8988T (cell line): ENCODE results near the gene NKG7.

ENCODE experiments used
- DNase-seq: peaks from one replicate; pipeline ENCODE4 v3.0.0; 2011

NKG7 gene

GRCh38 chr19:51357952-51358351, 14.5 kb downstream of the NKG7 start:
- no peak for DNase-seq

GRCh38 chr19:51356159-51356801, 16.2 kb downstream of the NKG7 start:
- no peak for DNase-seq

- DNase-seq, result no peak
Observed at GRCh38 chr19:51354742-51355148, 17.7 kb downstream of the NKG7 start.

GRCh38 chr19:51354103-51354741, 18.2 kb downstream of the NKG7 start:
- no peak for DNase-seq

- no peak for DNase-seq
Observed at GRCh38 chr19:51352783-51353360, 19.6 kb downstream of the NKG7 start.

GRCh38 chr19:51351266-51351990, 21.0 kb downstream of the NKG7 start:
- DNase-seq, result no peak

GRCh38 chr19:51347209-51347928, 25.1 kb downstream of the NKG7 start:
- DNase-seq, result no peak

GRCh38 chr19:51346742-51347141, 25.7 kb downstream of the NKG7 start:
- no peak for DNase-seq

GRCh38 chr19:51345076-51345620, 27.3 kb downstream of the NKG7 start:
- DNase-seq, result no peak

GRCh38 chr19:51342631-51343569, 29.6 kb downstream of the NKG7 start:
- no peak for DNase-seq

- DNase-seq, result no peak
Observed at GRCh38 chr19:51341976-51342580, 30.4 kb downstream of the NKG7 start, which contains the start of gene VSIG10L. VSIG10L (minus strand) TSS chr19:51342139; CDS start chr19:51342124, 15 bp downstream.

GRCh38 chr19:51341066-51341465, 31.4 kb downstream of the NKG7 start:
- DNase-seq, result no peak

GRCh38 chr19:51339687-51340656, 32.5 kb downstream of the NKG7 start:
- DNase-seq, result peak; percentile 83

GRCh38 chr19:51339313-51339686, 33.2 kb downstream of the NKG7 start:
- DNase-seq, result no peak

GRCh38 chr19:51338563-51339312, 33.7 kb downstream of the NKG7 start:
- peak; percentile 89 for DNase-seq

GRCh38 chr19:51337861-51338562, 34.4 kb downstream of the NKG7 start:
- no peak for DNase-seq

GRCh38 chr19:51337141-51337860, 35.2 kb downstream of the NKG7 start:
- no peak for DNase-seq
